Tibial nerve (tissue), 4 donors: Measurements from ENCODE around the gene SIDT1. TPM values are rescaled to one million over a fixed set of nuclear protein-coding genes. Genes with fewer than 3 reads are reported as not detected.

ENCODE experiments used
- DNase-seq, 2 donors: peaks; one replicate each; pipeline ENCODE4 v3.0.0-alpha.2; 2019; ENCODE audit warnings: low spot score in 2 of 2
- H3K27ac ChIP-seq, 4 donors: fragments of 200-600 bp; sonication (generic) in 3 of 4; one replicate each; pipeline ENCODE4 v1.5.1; 2017 to 2019; ENCODE audit warnings: mild to moderate bottlenecking in 1 of 4
- H3K27me3 ChIP-seq, 2 donors: fragments of 200-600 bp; sonication (generic) in 1 of 2; one replicate each; pipeline versions ENCODE4 v1.5.1 to v1.6.0; 2017 to 2019
- H3K36me3 ChIP-seq, 3 donors: fragments of 200-600 bp; sonication (generic); one replicate each; pipeline ENCODE4 v1.5.1; 2018 to 2019
- H3K4me1 ChIP-seq, 4 donors: fragments of 200-600 bp; sonication (generic) in 3 of 4; one replicate each; pipeline ENCODE4 v1.5.1; 2017 to 2019
- H3K4me3 ChIP-seq, 4 donors: fragments of 200-600 bp; sonication (generic) in 3 of 4; one replicate each; pipeline ENCODE4 v1.5.1; 2017 to 2019; ENCODE audit warnings: mild to moderate bottlenecking in 1 of 4, moderate library complexity in 1 of 4
- H3K9me3 ChIP-seq, 4 donors: fragments of 200-600 bp; sonication (generic) in 3 of 4; one replicate each; pipeline ENCODE4 v1.5.1; 2017 to 2019
- CTCF ChIP-seq, 5 experiments: fragments of 200-600 bp in 3 of 5; fragments of 450-650 bp in 2 of 5; sonication (generic) in 3 of 5; IDR thresholded peaks; one replicate each; pipeline ENCODE4 v1.5.1; 2016 to 2019; ENCODE audit warnings: antibody characterized with exemption in 5 of 5, mild to moderate bottlenecking in 3 of 5, moderate library complexity in 2 of 5
- EP300 ChIP-seq, 2 donors: sonication (generic); formaldehyde crosslinking; IDR thresholded peaks; one replicate each; pipeline ENCODE4 v1.6.1; 2017; ENCODE audit warnings: antibody characterized with exemption in 2 of 2, mild to moderate bottlenecking in 1 of 2
- POLR2A ChIP-seq, 2 donors: fragments of 450-650 bp; IDR thresholded peaks; one replicate each; pipeline ENCODE4 v1.6.1; 2017; ENCODE audit warnings: antibody characterized with exemption in 2 of 2, mild to moderate bottlenecking in 2 of 2, moderate library complexity in 2 of 2
- WGBS, 2 donors: methylation state at CpG; one replicate each; pipeline ENCODE4 v1.1.5; 2018; 5-methylcytosine and 5-hydroxymethylcytosine counted together
- total RNA-seq, 4 donors: library from RNA; depleted of rRNA; stranded (reverse); fragments of >200 nt; gene quantifications; one replicate each; pipeline ENCODE4 v1.1.0, GENCODE V29; 2016

Gene SIDT1
- total RNA-seq, 4 donors from 2014 or later, result 2.7 to 6.8 (median 4.8) TPM

DNA sequence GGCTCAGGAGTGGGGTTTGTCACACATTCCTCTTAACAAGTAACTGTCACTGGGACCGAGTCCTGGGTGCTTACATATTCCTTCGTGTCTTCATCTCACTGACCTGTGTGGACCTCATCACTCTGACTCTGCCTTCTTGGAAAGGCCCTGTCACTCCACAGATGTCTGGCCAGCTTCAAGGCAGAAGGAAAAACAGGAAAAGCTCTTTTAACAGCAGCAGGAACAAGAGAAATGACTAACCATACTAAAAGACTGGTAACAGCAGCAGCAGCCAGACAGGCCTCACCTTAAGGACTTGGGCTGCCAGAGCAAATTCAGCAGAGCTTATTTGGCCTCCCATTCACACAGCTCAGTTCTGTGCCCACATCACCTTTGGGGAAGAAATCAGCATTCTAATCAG lies 96.0 kb downstream of the SIDT1 start:
- no peaks in the 10 kb centered on the region for H3K27me3 ChIP-seq
- no peaks in the 10 kb centered on the region for H3K36me3 ChIP-seq
- WGBS, 2 donors, result 83 to 86% methylated on average over 2 of the region's 2 CpGs
- H3K27ac ChIP-seq, result no peak overlapping the region
- no peaks in the 10 kb centered on the region for H3K9me3 ChIP-seq
- H3K4me1 ChIP-seq, result peaks cover 0 to 17% (median 1%) of the 10 kb centered on the region in 4 donors
- TF ChIP-seq EP300 (IDR thresholded peaks at IDR 0.05), result no peak
- TF ChIP-seq POLR2A (IDR thresholded peaks at IDR 0.05), result no peak
- TF ChIP-seq CTCF (IDR thresholded peaks at IDR 0.05), result no peak
- no peak overlapping the region for H3K4me3 ChIP-seq
- no peak for DNase-seq

DNA sequence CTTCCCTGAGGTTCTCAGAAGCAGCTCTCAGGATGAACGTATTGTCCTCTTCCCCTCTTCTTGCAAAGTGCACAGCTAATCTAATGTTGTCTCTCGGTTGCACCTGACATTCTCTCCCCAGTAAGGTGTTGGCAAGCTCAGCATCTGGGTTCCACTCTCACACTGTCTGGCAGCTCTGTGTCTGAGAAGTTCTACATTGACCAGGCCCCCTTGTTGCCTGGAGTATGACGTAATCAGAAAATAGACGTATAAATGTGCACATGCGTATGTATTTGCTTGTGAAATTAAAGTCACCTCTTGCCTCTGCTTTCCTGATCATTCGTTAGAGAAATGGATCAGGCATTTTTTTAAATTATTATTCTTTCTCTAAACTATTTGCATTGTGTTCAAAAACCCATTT lies 96.4 kb downstream of the SIDT1 start:
- Histone ChIP-seq H3K36me3 (no peaks in the 10 kb centered on the region), H3K27ac (no peak overlapping the region), H3K9me3 (no peaks in the 10 kb centered on the region), H3K4me1 (peaks cover 0 to 17% (median 1%) of the 10 kb centered on the region in 4 donors), H3K4me3 (no peak overlapping the region), H3K27me3 (no peaks in the 10 kb centered on the region)
- 88 to 89% methylated on average over 6 of the region's 6 CpGs for WGBS, 2 donors
- no peak for DNase-seq
- TF ChIP-seq EP300 (IDR thresholded peaks at IDR 0.05) (no peak), POLR2A (IDR thresholded peaks at IDR 0.05) (no peak), CTCF (IDR thresholded peaks at IDR 0.05) (no peak)

DNA sequence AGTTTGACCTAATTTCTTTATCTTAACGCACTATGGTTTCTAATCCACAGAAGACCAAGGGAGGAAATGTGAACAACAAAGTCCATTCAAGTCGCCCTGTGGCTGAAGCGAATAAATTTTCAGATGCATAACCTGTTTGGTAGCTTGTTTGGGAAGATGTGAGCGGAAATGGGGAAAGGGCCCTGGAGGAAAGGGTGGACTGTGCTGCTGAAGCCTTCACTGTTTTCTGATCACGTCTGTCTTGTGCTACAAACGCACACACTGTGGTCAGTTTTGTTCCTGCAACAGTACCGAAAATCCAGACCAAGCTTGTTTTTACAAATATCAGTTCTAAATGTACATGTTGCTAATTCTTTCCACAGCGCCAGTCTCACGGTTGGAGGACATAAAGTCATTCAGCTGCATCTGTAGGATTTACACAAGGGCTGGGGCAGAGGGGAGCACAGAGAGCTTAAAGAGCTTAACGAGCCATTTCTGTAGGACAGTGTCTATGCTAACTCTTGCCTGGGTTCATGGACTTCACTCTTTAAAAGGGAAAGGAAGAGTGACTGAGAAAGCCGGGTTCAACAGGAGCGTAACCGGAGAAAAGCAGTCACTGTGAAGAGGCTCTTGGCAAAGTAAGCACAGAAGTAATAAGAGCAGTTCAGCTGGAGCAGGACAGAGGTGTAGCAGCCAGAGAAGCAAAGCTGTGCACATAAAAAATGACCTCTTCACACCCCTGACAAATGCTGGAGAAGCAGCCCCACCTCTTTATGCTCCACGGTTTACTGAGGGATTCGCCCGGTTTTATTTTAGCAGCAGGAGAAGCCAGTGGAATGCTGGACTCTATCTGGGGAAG lies 97.4 kb downstream of the SIDT1 start:
- TF ChIP-seq POLR2A (IDR thresholded peaks at IDR 0.05) (no peak), EP300 (IDR thresholded peaks at IDR 0.05) (no peak), CTCF (IDR thresholded peaks at IDR 0.05) (no peak)
- Histone ChIP-seq H3K4me1 (peaks cover 0 to 17% (median 1%) of the 10 kb centered on the region in 4 donors), H3K27ac (no peak overlapping the region), H3K27me3 (no peaks in the 10 kb centered on the region), H3K36me3 (no peaks in the 10 kb centered on the region), H3K9me3 (no peaks in the 10 kb centered on the region), H3K4me3 (no peak overlapping the region)
- WGBS, 2 donors, result 63 to 70% methylated on average over 16 of the region's 16 CpGs
- no peak for DNase-seq

- no peak overlapping the region for H3K27ac ChIP-seq
Measured at GRCh38 chr3:113630956-113631542, 98.7 kb downstream of the SIDT1 start.

More at GRCh38 chr3:113630956-113631542, 98.7 kb downstream of the SIDT1 start:
- Histone ChIP-seq H3K36me3 (no peaks in the 10 kb centered on the region), H3K9me3 (no peaks in the 10 kb centered on the region), H3K4me3 (no peak overlapping the region), H3K27me3 (no peaks in the 10 kb centered on the region), H3K4me1 (peaks cover 0 to 17% (median 1%) of the 10 kb centered on the region in 4 donors)
- DNase-seq, result no peak
- 43 to 51% methylated on average over 3 of the region's 3 CpGs for WGBS, 2 donors
- TF ChIP-seq CTCF (IDR thresholded peaks at IDR 0.05) (no peak), POLR2A (IDR thresholded peaks at IDR 0.05) (no peak), EP300 (IDR thresholded peaks at IDR 0.05) (no peak)
